ENCODE data around the gene RBM19. TPM values are rescaled to one million over a fixed set of nuclear protein-coding genes. Genes with fewer than 3 reads are reported as not detected.
A peak's percentile ranks its signal among the peaks of the same experiment; 100 is the strongest.

The RBM19 gene
- total and polyA plus RNA-seq, 2 of the 4 experiments (the other 2 are of a cell fraction): 18.7 to 19.2 TPM

- Histone ChIP-seq H3K27ac (ENCODE audit: insufficient read depth, low read length) (no peak overlapping the region), H3K27me3 (ENCODE audit: control insufficient read depth, insufficient read depth, low read length) (no peaks in the 10 kb centered on the region), H2BK120ac (ENCODE audit: low read depth, low read length) (no peak overlapping the region), H3K18ac (ENCODE audit: low read depth, low read length) (no peak overlapping the region), H3K79me1 (ENCODE audit: low read depth in 1 of 2, low read length in 2 of 2) (peaks cover 0 to 4% of the 10 kb centered on the region in 2 experiments; a peak in 1 of 4 replicates), H4K20me1 (ENCODE audit: insufficient read depth, low read length) (no peaks in the 10 kb centered on the region), H3K23ac (ENCODE audit: low read depth, low read length) (no peak overlapping the region), H3K9me3 (ENCODE audit: control insufficient read depth, insufficient read depth, low read length) (no peaks in the 10 kb centered on the region), H3K9ac (ENCODE audit: low read depth, low read length) (no peak overlapping the region), H3K56ac (ENCODE audit: extremely low read depth, insufficient read depth, low read length) (no peak overlapping the region), H4K8ac (ENCODE audit: low read depth in 2 of 2, low read length in 2 of 2) (no peak overlapping the region), H3K4ac (ENCODE audit: low read depth, low read length) (no peak overlapping the region), H2AK5ac (ENCODE audit: low read depth, low read length) (no peak overlapping the region), H2AFZ (replicated peaks; ENCODE audit: low read length, poor library complexity) (no peak overlapping the region), H3K4me2 (ENCODE audit: low read depth, low read length) (no peak overlapping the region), H3K4me1 (ENCODE audit: control insufficient read depth, insufficient read depth, low read length) (peaks cover 10% of the 10 kb centered on the region), H3K9me1 (ENCODE audit: insufficient read depth, low read length) (peaks cover 15% of the 10 kb centered on the region; the same call in 1 of the 2 replicates), H3K36me3 (ENCODE audit: control insufficient read depth, insufficient read depth, low read length) (no peaks in the 10 kb centered on the region), H4K5ac (ENCODE audit: low read depth, low read length) (no peak overlapping the region), H3K14ac (replicated peaks; ENCODE audit: low read depth, low read length) (no peak overlapping the region), H2BK15ac (ENCODE audit: low read depth, low read length) (no peak overlapping the region), H3K4me3 (ENCODE audit: insufficient read depth, low read depth, low read length) (no peak overlapping the region), H2BK20ac (ENCODE audit: low read depth, low read length) (no peak overlapping the region), H2AK9ac (replicated peaks; ENCODE audit: low read depth, low read length, poor library complexity) (no peak overlapping the region), H4K91ac (ENCODE audit: insufficient read depth, low read depth, low read length) (no peak overlapping the region), H2BK5ac (ENCODE audit: low read depth, low read length, poor library complexity, severe bottlenecking) (no peak overlapping the region)
- no TSS peak for BruUV-seq (replicated peaks)
- peak; percentile 33 for DNase-seq
- in situ Hi-C loops (cut with MboI; ENCODE audit: low sequenced_read_pairs) (no loop called here), intact Hi-C loops (cut with micrococcal nuclease) (no loop called here), dilution Hi-C loops (cut with HindIII; ENCODE audit: low sequenced_read_pairs, unreplicated experiment) (no loop called here)
- ChIA-PET POLR2A (ENCODE audit: unreplicated experiment) (no interaction called here), CTCF (interaction anchor here (0.6 to 1.0 kb wide), 2 partner anchors 13 to 35 kb away, joined by 5 to 6 read pairs; no protein-coding TSS in a partner anchor)
- ATAC-seq (ENCODE audit: low read depth): no peak
- TF ChIP-seq CEBPB (IDR thresholded peaks at IDR 0.05; ENCODE audit: low read depth, low read length) (no peak), ELK1 (IDR thresholded peaks at IDR 0.05; ENCODE audit: borderline replicate concordance, low read depth, low read length) (no peak), RFX5 (IDR thresholded peaks at IDR 0.05; ENCODE audit: low read depth, low read length) (no peak), RAD21 (IDR thresholded peaks at IDR 0.05; ENCODE audit: low read length) (peak; percentile 8; the same call in 1 of the 2 replicates), SMC3 (IDR thresholded peaks at IDR 0.05; ENCODE audit: low read depth, low read length) (0 out of 2 replicates have a peak, but pooled peaks have one; percentile 19), CTCF (conservative IDR thresholded peaks at IDR 0.05; ENCODE audit: low read depth, low read length) (peak; percentile 30)
- 40% methylated on average over 1 of the region's 6 CpGs; no CpG with 5 or more reads in 1 of the 2 experiments for WGBS, 2 experiments (ENCODE audit: extremely low coverage in 2 of 2, insufficient read length in 1 of 2)
Measured at GRCh38 chr12:113867258-113867657, 98.9 kb downstream of the RBM19 start.
